Activated naive CD4-positive, alpha-beta T cell treated with anti-CD3 and anti-CD28 coated beads, Interleukin-2, amount 10 ng/mL, durations not matched to agents 7 days and 5 days (primary cell): ENCODE measurements around the gene ADGRG3.
A peak's percentile ranks its signal among the peaks of the same experiment; 100 is the strongest.
"Not testable (repeated sequence)": the region's sequence is repeated elsewhere in the genome, so short reads cannot be mapped to it uniquely, and the experiment has no call there.

ENCODE experiments used
- CTCF ChIA-PET: fragments of 350-600 bp; sonication (Branson Sonifier 250); formaldehyde crosslinking; loops from one replicate; lab custom pipeline; 2021; ENCODE audit warnings: antibody characterized with exemption; lab: Charles Lee
- DNase-seq: peaks from one replicate; pipeline ENCODE4 v3.0.0-alpha.2; 2020
- H3K27ac Mint-ChIP-seq: one replicate; pipeline ENCODE4 v1.8.0; 2021; ENCODE audit warnings: mild to moderate bottlenecking, moderate library complexity, mixed read lengths
- H3K27me3 Mint-ChIP-seq: one replicate; pipeline ENCODE4 v1.8.0; 2021; ENCODE audit warnings: mild to moderate bottlenecking, mixed read lengths
- H3K36me3 Mint-ChIP-seq: one replicate; pipeline ENCODE4 v1.8.0; 2021; ENCODE audit warnings: mixed read lengths
- H3K4me1 Mint-ChIP-seq: one replicate; pipeline ENCODE4 v1.8.0; 2021; ENCODE audit warnings: mixed read lengths
- H3K4me3 Mint-ChIP-seq: one replicate; pipeline ENCODE4 v1.8.0; 2021; ENCODE audit warnings: mild to moderate bottlenecking, moderate library complexity, mixed read lengths
- H3K9me3 Mint-ChIP-seq: one replicate; pipeline ENCODE4 v1.8.0; 2021; ENCODE audit warnings: mixed read lengths

Gene ADGRG3

GRCh38 chr16:57720142-57720575, 52.1 kb downstream of the ADGRG3 start:
- Mint-ChIP-seq H3K4me1 (no peaks in the 10 kb centered on the region), H3K4me3 (no peak overlapping the region), H3K27me3 (peaks cover 17% of the 10 kb centered on the region), H3K9me3 (no peaks in the 10 kb centered on the region), H3K36me3 (no peaks in the 10 kb centered on the region), H3K27ac (no peak overlapping the region)
- CTCF ChIA-PET: interaction anchor here (1.1 to 1.5 kb wide), 4 partner anchors 52 to 144 kb away, joined by 3 to 7 read pairs (median 3); partner anchors contain the start of gene ADGRG3
- peak; percentile 76 for DNase-seq

GRCh38 chr16:57721356-57722209, 53.5 kb downstream of the ADGRG3 start:
- Mint-ChIP-seq H3K36me3 (no peaks in the 10 kb centered on the region), H3K27me3 (peaks cover 13% of the 10 kb centered on the region), H3K4me1 (no peaks in the 10 kb centered on the region), H3K27ac (no peak overlapping the region), H3K4me3 (no peak overlapping the region), H3K9me3 (no peaks in the 10 kb centered on the region)
- no peak for DNase-seq
- CTCF ChIA-PET: interaction anchor here (0.8 to 1.4 kb wide), 2 partner anchors 10 to 111 kb away, joined by 3 read pairs; no protein-coding TSS in a partner anchor

- no peaks in the 10 kb centered on the region for H3K36me3 Mint-ChIP-seq
- H3K4me1 Mint-ChIP-seq: no peaks in the 10 kb centered on the region
- DNase-seq: no peak
- H3K27me3 Mint-ChIP-seq: peaks cover 12% of the 10 kb centered on the region
- CTCF ChIA-PET: interaction anchor here (1.4 to 1.5 kb wide), 2 partner anchors 11 to 145 kb away, joined by 3 to 4 read pairs; no protein-coding TSS in a partner anchor
- H3K4me3 Mint-ChIP-seq: no peak overlapping the region
- H3K9me3 Mint-ChIP-seq: no peaks in the 10 kb centered on the region
- no peak overlapping the region for H3K27ac Mint-ChIP-seq
Measured at GRCh38 chr16:57722210-57722499, 54.0 kb downstream of the ADGRG3 start.

GRCh38 chr16:57722651-57723050, 54.5 kb downstream of the ADGRG3 start:
- DNase-seq: no peak
- H3K27ac Mint-ChIP-seq: no peak overlapping the region
- H3K4me3 Mint-ChIP-seq: no peak overlapping the region
- peaks cover 12% of the 10 kb centered on the region for H3K27me3 Mint-ChIP-seq
- no peaks in the 10 kb centered on the region for H3K4me1 Mint-ChIP-seq
- H3K9me3 Mint-ChIP-seq: no peaks in the 10 kb centered on the region
- no peaks in the 10 kb centered on the region for H3K36me3 Mint-ChIP-seq
- CTCF ChIA-PET: interaction anchor here (0.9 to 1.5 kb wide), 2 partner anchors 10 to 146 kb away, joined by 3 to 4 read pairs; no protein-coding TSS in a partner anchor

GRCh38 chr16:57723170-57723569, 55.1 kb downstream of the ADGRG3 start:
- no peak overlapping the region for H3K27ac Mint-ChIP-seq
- DNase-seq: no peak

GRCh38 chr16:57724531-57724930, 56.4 kb downstream of the ADGRG3 start:
- no peaks in the 10 kb centered on the region for H3K4me1 Mint-ChIP-seq
- no peaks in the 10 kb centered on the region for H3K9me3 Mint-ChIP-seq
- CTCF ChIA-PET: no interaction called here
- peaks cover 8% of the 10 kb centered on the region for H3K27me3 Mint-ChIP-seq
- H3K4me3 Mint-ChIP-seq: no peak overlapping the region
- H3K36me3 Mint-ChIP-seq: no peaks in the 10 kb centered on the region
- DNase-seq: no peak
- no peak overlapping the region for H3K27ac Mint-ChIP-seq

More at GRCh38 chr16:57723170-57723569, 55.1 kb downstream of the ADGRG3 start:
- no peaks in the 10 kb centered on the region for H3K9me3 Mint-ChIP-seq
- peaks cover 8% of the 10 kb centered on the region for H3K27me3 Mint-ChIP-seq
- CTCF ChIA-PET: interaction anchor here (0.8 to 1.5 kb wide), 3 partner anchors 11 to 146 kb away, joined by 3 to 4 read pairs (median 3); no protein-coding TSS in a partner anchor
- no peak overlapping the region for H3K4me3 Mint-ChIP-seq
- H3K4me1 Mint-ChIP-seq: no peaks in the 10 kb centered on the region
- H3K36me3 Mint-ChIP-seq: no peaks in the 10 kb centered on the region

GRCh38 chr16:57725151-57725550, 57.0 kb downstream of the ADGRG3 start:
- Mint-ChIP-seq H3K36me3 (no peaks in the 10 kb centered on the region), H3K27me3 (peaks cover 8% of the 10 kb centered on the region), H3K4me3 (no peak overlapping the region), H3K27ac (no peak overlapping the region), H3K4me1 (no peaks in the 10 kb centered on the region), H3K9me3 (no peaks in the 10 kb centered on the region)
- CTCF ChIA-PET: no interaction called here
- no peak for DNase-seq

- CTCF ChIA-PET: no interaction called here
- Mint-ChIP-seq H3K4me3 (no peak overlapping the region), H3K27me3 (peaks cover 8% of the 10 kb centered on the region), H3K4me1 (no peaks in the 10 kb centered on the region), H3K36me3 (no peaks in the 10 kb centered on the region), H3K9me3 (no peaks in the 10 kb centered on the region), H3K27ac (no peak overlapping the region)
- DNase-seq: no peak
Measured at GRCh38 chr16:57725554-57725953, 57.4 kb downstream of the ADGRG3 start.

GRCh38 chr16:57725976-57726375, 57.9 kb downstream of the ADGRG3 start:
- Mint-ChIP-seq H3K4me1 (no peaks in the 10 kb centered on the region), H3K36me3 (no peaks in the 10 kb centered on the region), H3K27ac (no peak overlapping the region), H3K9me3 (no peaks in the 10 kb centered on the region), H3K4me3 (no peak overlapping the region), H3K27me3 (peaks cover 9% of the 10 kb centered on the region)
- CTCF ChIA-PET: no interaction called here
- no peak for DNase-seq

- peaks cover 11% of the 10 kb centered on the region for H3K27me3 Mint-ChIP-seq
- peaks cover 4% of the 10 kb centered on the region for H3K9me3 Mint-ChIP-seq
- no peak overlapping the region for H3K4me3 Mint-ChIP-seq
- DNase-seq: no peak
- CTCF ChIA-PET: no interaction called here
- no peaks in the 10 kb centered on the region for H3K4me1 Mint-ChIP-seq
- no peaks in the 10 kb centered on the region for H3K36me3 Mint-ChIP-seq
- H3K27ac Mint-ChIP-seq: no peak overlapping the region
Measured at GRCh38 chr16:57726433-57726947, 58.4 kb downstream of the ADGRG3 start.

- Mint-ChIP-seq H3K36me3 (peaks cover 4% of the 10 kb centered on the region), H3K27ac (no peak overlapping the region), H3K4me3 (no peak overlapping the region), H3K4me1 (no peaks in the 10 kb centered on the region), H3K9me3 (peaks cover 11% of the 10 kb centered on the region), H3K27me3 (peaks cover 11% of the 10 kb centered on the region)
- no peak for DNase-seq
- CTCF ChIA-PET: no interaction called here
Measured at GRCh38 chr16:57727610-57728009, 59.5 kb downstream of the ADGRG3 start.

- Mint-ChIP-seq H3K36me3 (peaks cover 12% of the 10 kb centered on the region), H3K4me1 (peaks cover 6% of the 10 kb centered on the region), H3K27me3 (peaks cover 11% of the 10 kb centered on the region), H3K27ac (no peak overlapping the region), H3K9me3 (peaks cover 21% of the 10 kb centered on the region), H3K4me3 (no peak overlapping the region)
- CTCF ChIA-PET: no interaction called here
- no peak for DNase-seq
Measured at GRCh38 chr16:57728336-57729181, 60.5 kb downstream of the ADGRG3 start.

GRCh38 chr16:57729182-57729484, 61.0 kb downstream of the ADGRG3 start:
- Mint-ChIP-seq H3K36me3 (peaks cover 13% of the 10 kb centered on the region), H3K27me3 (peaks cover 11% of the 10 kb centered on the region), H3K4me1 (peaks cover 6% of the 10 kb centered on the region), H3K9me3 (peaks cover 21% of the 10 kb centered on the region), H3K4me3 (no peak overlapping the region), H3K27ac (no peak overlapping the region)
- DNase-seq: no peak
- CTCF ChIA-PET: no interaction called here

- H3K4me3 Mint-ChIP-seq, DNase-seq, CTCF ChIA-PET, H3K27ac Mint-ChIP-seq: not testable (repeated sequence)
- Mint-ChIP-seq H3K27me3 (peaks cover 11% of the 10 kb centered on the region), H3K9me3 (peaks cover 21% of the 10 kb centered on the region), H3K4me1 (peaks cover 11% of the 10 kb centered on the region), H3K36me3 (peaks cover 13% of the 10 kb centered on the region)
Measured at GRCh38 chr16:57729852-57730251, 61.7 kb downstream of the ADGRG3 start.
